Hematopoietic multipotent progenitor cell treated with erythropoietin and hydrocortisone succinate and interleukin-3 and kit ligand, for 15 days (in vitro differentiated cells): ENCODE data around the gene SFXN1.

ENCODE experiments used
- DNase-seq: peaks from one replicate; pipeline ENCODE4 v3.0.0-alpha.2; 2015; ENCODE audit warnings: low spot score

Gene SFXN1

DNA sequence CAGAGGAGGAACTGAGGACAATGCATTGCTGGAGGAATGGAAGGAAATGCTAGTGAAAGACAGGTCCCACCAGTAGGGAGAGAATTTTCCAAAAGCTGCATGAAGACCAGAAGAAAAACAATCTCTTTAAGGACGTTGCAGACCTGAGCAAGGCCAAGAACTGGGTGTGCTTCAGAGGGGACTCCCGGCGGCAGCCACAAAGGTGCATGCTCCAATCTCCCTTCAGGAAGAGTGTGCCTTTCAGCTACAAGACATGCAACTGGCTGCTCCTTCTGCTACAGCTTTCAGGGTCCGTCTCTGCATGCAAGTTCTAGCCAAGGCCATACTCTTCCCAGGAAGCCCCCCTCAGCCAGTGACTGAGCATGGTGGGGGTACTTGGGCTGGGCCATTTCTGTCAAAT lies 62.9 kb downstream of the SFXN1 start:
- no peak for DNase-seq

DNA sequence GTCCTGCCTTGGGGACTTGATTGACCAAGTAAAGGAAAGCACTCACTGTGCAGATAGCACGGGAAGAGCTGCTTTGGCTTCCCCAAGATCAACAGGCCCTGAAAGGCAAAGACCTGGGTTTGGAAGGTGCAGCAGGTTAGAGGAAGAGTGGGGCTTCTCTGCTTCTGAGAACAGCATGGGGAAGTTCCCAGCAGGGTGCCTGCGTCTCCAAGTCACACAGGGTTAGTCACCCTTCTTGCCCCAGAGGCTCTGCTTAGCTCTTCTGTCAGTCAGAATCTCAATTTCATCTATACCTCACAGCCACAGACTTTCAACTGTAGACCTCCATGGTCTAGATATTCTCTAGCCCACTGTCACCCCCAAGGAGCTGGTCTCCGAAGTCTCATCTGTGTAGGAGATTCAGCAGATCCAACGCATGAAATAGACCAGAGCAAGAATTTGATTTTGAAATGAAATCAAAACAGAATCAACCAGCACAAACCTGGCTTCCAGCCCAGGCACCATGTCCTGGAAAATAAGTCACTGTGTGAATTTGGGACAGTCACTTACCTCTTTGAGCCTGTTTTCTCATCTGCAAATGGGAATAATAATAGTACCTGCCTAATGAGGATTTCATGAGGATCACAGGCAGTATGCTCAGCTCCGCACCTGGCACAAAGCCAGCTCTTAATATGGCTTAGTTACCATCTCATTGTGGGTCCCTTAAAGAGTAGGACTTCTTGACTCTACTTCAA lies 64.0 kb downstream of the SFXN1 start:
- DNase-seq: no peak

DNA sequence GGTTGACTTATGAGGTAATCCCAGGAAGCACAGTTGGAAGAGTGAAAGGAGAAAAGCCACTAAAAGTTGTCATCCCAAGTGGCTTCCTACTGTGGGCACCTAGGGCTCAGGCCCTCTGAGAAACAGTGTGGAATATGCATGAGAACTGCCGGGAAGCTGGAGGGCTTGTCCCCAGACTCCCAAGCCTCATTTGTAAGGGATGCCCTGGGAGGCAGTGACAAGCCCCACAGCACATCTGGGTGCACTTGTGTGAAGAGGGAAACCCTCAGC lies 64.5 kb downstream of the SFXN1 start:
- DNase-seq: no peak

DNA sequence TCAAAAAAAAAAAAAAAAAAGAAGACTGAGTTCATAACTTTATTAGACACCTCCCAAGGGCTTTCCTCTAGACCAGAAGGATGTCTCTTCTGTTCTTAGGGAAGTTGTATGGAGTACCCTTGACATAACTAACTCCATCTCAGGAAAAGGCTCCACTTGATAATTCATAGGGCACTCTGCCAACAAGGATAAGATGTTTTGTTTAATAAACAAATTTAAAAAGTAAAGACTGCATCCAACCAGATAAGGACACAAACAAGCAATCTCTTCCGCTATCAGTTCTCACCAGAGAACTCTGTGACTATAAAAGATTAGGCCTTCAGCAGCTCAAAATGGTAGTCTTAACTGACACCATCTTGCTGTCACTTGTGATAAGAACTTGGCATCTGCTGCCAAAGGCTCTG lies 65.8 kb downstream of the SFXN1 start:
- DNase-seq: no peak

DNA sequence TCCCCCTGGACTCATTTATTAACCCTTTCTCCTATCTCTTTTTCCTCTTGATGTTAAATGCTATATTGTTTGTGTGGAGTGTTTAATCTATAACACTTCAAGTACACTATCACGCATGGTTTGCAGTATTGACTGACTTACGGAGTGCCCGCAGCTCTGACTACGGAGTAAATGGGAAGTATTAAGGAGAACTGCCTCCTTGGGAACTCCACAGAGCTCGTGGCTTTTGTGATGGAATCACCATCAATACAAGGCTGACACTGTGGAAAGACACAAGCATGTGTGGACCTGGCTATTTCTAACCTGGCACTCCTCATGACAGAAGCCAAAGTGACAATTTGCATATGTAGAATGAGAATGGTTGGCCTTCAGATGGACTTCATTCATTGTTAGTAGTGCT lies 66.2 kb downstream of the SFXN1 start:
- no peak for DNase-seq

DNA sequence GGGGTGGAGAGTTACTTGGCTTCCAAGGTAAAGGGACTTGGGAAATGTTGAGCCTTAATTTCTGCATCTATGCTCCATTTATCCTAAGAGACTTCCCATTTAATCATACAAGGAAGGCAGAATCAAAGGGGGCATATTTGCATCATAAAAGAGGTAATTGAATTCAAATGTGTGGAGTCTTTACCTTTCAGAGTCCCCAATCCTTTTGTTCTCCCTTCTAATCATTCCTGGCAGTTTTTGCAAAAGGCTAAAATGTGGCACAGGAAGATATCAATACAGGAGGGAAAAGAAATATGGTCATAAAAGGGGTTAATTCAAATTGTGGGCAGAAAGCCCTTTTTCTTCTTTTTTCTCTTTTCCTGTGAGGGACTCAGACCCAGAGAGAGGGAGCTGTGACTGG lies 69.5 kb downstream of the SFXN1 start:
- no peak for DNase-seq

DNA sequence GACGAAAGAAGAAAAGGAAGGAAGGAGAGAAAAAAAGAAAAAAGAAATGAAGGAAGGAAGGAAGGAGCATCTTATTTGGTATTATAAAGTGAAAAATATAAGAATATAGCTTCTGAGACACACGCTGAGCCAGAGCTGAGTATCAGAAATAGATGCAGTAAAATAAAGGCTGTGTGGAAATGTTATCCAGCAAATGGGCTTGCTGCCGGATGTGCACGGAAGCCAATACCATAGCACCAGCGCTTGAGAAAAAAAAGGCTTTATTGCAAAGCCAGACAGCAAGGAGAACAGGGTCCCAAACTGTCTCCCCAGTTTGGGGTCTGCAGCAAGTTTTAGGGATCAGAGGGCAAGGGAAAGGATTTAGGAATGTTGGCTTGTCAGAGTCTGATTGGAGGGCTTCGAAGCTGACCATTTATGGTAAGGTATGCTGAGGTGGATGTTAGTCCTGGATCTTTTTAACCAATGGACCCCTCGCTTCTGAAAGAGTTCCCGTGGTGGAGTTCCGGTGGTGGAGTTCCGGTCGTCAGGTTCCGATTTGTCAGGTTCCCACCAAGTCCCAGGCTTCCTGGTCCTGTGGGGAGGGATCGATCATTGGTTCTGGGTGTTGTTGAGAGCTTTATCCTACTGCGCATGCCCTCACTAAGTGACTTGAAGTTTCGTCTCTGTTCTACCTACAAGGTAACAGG lies 70.4 kb downstream of the SFXN1 start:
- DNase-seq: no peak

DNA sequence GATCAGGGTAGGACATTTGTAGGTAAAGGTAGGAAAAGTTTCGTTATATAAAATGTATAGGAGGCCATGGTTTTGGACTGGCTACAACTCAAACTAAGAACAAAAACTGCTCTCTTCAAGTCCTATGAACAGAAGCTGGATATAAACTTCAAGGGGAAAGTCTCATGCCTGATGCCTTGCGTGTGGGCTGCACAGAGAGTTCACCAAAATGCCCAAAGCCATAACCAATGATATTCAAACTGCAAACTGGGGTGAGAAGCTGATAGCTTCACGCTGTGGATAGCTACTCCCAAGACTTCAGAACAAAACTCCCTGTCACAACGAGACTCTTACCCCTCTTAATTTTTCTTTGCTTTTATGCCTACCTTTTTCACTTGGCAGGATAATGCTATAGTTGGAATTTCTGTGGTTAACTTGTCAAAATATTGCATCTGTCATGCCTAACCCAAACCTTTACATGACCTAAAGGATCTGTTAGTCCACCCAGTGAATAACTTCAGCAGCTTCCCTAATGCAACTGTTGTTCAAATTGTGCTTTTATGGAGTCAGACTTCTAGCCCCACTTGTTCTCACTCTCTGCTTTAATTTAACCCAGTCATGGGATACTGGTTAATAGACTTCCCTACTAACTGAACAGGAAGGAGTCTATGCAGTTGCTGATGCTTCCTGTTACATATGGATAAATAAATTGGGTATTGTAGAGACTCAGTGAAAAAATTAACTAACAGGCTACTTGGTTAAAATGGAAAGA lies 71.9 kb downstream of the SFXN1 start:
- no peak for DNase-seq

DNA sequence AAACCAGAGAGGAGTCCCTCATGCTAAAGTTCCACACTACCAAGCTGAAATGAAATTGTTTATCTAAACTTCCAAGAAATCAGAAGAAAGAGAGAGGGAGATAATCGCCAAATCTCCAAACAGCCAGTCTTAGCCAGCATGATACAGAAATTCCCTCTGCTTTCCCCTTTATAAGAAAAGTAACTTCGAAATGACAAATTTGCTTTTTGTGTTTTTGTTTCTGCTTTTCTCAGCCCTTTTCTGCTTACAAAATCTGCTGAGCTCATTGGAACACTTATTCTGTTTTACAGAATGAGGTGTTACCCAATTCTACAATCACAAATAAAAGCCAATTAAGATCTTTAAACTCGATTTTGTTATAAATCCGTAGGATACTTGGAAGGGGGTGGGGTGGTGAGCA lies 72.9 kb downstream of the SFXN1 start:
- no peak for DNase-seq

DNA sequence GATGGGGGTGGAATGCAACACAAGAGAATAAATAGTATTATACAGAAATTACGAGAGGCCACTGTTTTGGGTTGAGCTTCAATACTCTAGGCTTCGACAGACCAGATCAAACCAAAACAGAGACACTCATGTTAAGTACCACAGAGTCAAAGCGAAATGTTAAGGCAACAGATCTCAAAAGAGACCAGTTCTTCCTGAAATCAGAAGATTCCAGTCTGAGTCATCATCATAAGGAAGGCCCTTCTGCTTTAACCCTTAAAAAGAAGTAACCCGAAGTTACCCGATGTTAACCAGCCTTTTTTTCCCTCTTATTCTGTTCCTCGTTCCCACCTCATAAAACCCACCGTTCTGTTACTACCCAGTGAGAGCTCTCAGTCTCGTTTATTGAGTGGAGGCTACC lies 75.9 kb downstream of the SFXN1 start:
- DNase-seq: no peak

DNA sequence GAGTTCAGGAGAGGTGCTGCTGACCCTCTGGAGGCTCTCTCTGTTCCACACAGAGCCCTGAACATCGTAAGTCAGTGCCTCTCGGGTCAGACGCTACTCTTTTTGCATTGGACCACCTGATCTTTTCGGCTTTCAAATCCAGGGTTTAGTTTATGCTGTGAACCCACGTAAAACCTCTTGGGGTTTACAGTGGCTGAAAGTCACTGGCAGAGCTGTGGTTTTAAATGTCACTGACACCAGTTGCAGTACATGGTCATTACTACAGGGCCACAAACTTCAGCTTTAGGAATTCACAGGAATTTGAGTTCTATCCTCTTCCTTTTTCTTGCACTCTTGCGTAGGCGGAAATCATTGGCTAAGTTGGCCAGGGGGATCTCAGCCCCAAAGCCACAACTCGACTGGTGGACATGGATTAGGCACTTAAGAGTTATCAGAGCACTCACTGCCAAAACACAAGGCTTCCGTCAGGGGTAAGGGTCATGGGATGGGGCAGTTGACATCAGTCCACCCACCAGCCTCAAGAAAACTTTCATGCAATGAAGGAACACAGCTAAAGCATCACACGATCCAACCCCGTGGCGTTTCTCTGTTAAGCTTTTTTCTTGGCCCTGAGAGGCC lies 76.9 kb downstream of the SFXN1 start:
- no peak for DNase-seq

DNA sequence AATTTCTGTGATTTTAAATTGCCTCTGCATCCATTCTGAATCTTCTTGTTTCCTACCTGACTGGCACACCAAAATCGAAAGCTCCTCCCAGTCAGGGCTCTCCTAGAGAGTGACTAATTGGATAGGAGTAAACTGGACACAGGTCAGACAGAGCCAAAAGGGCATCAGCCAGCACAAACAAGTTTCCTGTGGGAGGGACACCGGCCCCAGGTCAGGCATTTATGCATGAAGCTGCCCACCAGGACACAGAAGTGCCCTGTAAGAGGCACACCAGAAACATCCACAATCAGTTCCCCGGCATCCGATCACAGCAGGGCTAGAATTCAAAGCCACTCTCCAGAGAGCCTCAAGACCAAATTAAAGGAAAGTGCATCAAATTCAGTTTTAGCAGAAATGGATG lies 78.4 kb downstream of the SFXN1 start:
- no peak for DNase-seq

DNA sequence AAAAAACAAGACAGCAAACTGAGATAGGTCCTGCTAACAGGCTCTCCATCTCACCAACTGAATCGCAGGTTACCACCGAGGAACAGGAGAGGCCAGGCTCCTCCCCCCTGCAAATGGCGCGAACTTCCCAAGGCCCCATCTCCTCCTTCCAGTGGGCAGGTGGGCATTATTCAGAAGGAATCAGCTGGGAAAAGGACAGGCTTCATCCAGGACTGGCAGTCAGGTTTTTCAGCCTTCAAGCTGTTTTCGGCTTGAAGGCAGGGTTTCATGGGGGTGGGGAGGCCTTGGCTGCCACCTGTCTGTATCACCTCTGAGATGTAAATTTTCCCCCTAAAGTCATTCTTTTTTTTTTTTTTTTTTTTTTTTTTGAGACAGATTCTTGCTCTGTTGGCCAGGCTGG lies 79.4 kb downstream of the SFXN1 start:
- DNase-seq: no peak

DNA sequence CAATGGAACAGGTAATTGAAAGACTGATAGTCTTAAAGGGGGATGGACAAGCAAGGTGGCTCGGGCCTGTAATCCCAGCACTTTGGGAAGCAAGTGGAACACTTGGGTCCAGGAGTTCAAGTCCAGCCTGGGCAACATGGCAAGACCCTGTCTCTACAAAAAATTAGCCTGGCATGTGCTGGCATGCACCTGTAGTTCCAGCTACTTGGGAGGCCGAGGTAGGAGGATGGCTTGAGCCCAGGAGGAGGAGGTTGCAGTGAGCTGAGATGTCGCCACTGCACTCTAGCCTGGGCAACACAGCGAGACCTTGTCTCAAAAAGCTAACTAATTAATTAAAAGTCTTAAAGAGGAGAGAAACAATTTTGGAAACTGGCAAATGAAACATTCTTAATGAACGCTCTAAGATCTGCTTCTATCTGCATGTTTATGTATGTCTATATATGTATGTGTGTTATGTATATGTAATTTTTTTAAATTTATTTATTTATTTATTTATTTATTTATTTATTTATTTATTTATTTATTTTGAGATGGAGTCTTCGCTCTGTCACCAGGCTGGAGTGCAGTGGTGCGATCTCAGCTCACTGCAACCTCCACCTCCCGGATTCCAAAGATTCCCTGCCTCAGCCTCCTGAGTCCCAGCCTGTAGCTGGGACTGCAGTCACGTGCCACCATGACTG lies 80.6 kb downstream of the SFXN1 start:
- no peak for DNase-seq

DNA sequence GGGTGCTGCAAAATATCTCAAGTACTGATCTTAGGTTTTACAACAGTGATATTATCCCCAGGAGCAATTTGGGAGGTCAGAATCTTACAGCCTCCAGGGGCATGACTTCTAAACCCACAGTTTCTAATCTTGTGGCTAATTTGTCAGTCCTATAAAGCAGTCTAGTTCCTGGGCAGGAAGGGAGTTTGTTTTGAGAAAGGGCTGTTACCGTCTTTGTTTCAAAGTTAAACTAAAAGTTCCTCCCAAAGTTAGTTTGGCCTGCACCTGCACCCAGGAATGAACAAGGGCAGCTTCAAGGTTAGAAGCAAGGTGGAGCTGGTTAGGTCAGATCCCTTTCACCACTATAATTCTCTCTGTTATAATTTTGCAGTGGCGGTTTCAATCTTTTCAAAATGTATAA lies 81.7 kb downstream of the SFXN1 start:
- no peak for DNase-seq

DNA sequence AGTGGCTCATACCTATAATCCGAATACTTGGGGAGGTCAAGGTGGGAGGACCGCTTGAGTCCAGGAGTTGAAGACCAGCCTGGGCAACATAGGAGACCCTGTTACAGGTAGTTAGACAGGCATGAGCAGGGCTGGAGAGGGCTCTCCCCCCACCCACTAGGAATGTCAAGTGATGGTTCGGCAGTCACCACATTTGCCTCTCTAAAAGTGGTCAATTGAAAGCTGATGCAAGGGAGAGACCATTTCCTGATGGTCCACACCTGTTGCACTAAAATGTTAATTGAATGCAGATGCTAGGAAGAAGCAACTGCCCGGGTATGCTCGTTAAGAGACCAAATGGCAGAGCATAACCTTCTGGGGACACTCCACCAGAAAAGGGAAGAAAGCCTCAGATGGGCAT lies 82.7 kb downstream of the SFXN1 start:
- no peak for DNase-seq

DNA sequence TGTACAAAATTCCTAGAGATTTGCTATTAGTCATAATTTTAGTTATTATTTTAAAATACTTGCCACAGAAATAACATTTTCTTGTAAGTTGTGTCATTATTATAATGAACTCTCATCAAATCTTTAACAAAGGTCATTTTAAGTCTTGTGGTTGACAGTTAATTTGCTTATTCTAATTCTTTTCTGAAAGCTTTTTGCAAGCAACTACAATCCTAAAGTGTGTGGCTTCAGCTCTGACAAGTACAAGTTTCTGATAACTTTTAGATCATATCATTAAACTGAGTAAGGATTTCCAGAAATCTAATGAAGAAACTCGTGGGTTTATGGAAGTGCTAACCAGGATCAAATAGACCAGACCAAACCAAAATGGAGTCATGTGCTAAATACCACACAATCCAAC lies 86.4 kb downstream of the SFXN1 start:
- DNase-seq: no peak

DNA sequence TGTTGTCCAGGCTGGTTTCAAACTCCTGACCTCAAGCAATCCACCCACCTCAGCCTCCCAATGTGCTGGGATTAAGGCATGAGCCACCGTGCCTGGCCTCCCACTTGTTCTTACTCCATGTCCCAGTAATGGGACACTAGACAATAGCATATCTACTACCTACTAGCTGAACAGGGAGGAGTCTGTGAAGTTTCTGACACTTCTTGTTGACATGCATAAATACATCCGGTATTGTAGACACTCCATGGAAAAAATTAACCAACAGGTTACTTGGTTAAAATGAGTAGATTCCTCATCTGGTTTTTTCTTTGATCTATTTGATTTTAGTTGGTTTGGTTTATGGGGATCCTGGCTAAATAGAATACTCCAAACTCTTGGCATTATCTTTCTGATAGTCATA lies 88.3 kb downstream of the SFXN1 start:
- no peak for DNase-seq

DNA sequence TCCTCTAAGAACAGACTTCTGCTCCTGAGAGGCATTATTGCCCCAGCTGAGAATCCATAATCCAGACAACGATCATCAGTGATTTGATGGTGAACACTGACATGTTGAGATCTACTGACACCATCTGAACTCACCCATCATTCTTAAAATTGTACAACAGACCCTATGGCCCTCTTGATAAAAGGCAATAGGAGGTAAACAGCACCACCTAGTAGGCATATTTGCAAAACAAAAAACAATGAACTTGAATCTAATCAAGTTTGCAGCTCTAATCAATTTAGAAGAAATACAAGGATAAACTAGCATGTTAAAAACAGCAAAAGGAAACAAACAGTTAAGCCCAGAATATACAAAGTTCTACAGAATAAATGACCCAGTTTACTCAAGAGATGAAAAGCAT lies 89.6 kb downstream of the SFXN1 start:
- DNase-seq: no peak

DNA sequence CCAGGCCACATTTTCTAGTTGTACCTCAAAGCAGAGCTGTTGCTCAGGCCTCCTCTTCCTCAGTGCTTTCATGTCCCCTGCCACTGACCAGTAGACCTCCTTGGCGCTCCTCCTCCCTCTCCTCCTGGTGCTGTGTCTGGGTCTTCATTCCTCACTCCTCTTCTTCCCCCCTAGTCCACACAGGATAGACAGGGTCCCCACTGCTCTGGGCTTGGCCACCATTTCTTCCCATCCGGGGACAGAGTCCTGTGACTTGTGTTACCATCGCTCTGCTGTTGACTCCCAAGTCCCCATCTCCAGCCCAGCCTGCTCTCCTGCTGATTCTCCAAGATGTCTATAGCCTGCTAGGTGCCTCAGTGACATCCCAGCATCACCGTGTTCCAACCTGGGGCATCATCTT lies 91.3 kb downstream of the SFXN1 start:
- DNase-seq: no peak

DNA sequence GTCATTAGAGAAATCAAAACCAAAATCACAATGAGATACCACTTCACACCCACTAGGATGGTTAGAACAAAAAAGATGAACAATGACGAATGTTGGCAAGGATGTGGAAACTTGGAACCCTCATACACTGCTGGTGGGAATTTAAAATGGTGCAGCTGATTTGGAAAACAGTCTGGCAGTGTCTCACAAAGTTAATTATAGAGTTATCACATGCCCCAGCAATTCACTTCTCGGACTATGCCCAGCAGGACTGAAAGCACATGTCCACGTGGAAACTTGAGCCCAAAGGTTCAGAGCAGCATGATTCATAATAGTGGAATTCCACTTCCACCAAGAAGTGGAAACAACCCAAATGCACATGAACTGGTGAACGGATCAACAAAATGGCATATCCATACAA lies 94.5 kb downstream of the SFXN1 start:
- no peak for DNase-seq

DNA sequence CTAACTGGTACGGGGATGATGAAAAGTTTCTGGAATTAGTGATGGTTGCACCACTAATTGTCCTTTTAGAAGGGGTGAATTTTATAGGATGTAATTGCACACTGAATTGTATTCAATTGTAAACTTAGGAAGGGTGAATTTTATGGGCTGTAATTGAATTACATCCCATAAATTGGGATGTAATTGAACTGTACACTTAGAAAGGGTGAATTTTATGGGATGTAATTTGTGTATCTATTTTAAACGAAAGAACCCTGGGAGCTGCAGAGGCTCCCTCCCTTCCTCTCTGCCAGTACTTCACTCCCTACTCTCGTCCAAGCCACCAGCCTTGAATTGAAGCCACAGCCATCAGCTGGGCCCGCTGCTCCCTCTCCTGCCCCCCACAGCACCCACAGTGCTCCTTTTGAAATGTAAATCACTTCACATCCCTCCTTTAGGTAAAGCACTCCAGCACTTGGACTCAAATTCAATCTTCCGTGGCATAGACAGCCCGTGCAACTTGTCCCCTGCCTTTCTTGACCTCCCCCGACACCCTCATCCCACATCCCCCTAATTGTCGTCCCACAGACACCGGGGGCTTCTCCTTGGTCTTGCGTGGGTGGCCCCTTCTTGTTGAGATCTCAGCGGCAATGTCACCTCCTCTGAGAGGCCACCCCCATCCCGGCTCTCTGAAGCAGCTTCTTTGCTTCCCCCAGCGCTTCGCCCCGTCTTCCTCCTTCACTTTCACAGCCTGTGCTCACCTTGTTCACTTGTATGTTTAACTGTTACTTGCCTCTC lies 95.3 kb downstream of the SFXN1 start:
- DNase-seq: no peak
